H1 (cell line): ENCODE measurements around the gene ADAMTSL2. TPM values are rescaled to one million over a fixed set of nuclear protein-coding genes. Genes with fewer than 3 reads are reported as not detected.

Experiments
- CTCF ChIA-PET: fragments of 300-600 bp; sonication (Branson Sonifier 250); formaldehyde crosslinking; loops from one replicate; lab custom pipeline; 2021; ENCODE audit not compliant: partially characterized antibody; lab: Charles Lee
- POLR2A ChIA-PET: fragments of 300-600 bp; sonication (Branson Sonifier 250); formaldehyde crosslinking; loops from one replicate; lab custom pipeline; 2021; ENCODE audit warnings: inconsistent platforms; ENCODE audit not compliant: partially characterized antibody; lab: Charles Lee
- DNase-seq, 2 experiments: peaks; one replicate each; pipeline versions ENCODE4 v3.0.0 to v3.0.0-alpha.2; 2010 to 2022; ENCODE audit warnings: low spot score in 2 of 2, low read depth in 1 of 2, mixed read lengths in 1 of 2
- FAIRE-seq: peaks from 2 replicates; lab custom pipeline; 2011; peaks lifted over from hg19 to GRCh38; lab: Jason Lieb, UNC
- H2AFZ ChIP-seq: 2 replicates; pipeline ENCODE4 v1.8.1; 2012; ENCODE audit warnings: low read length, inconsistent platforms
- H2AK5ac ChIP-seq: 2 replicates; pipeline ENCODE4 v1.6.1; 2013; ENCODE audit warnings: low read depth, low read length
- H2BK120ac ChIP-seq: replicated peaks from 2 replicates; pipeline ENCODE3; 2013; ENCODE audit warnings: low read depth, low read length, inconsistent platforms
- H2BK12ac ChIP-seq: 2 replicates; pipeline ENCODE4 v1.6.1; 2013; ENCODE audit warnings: low read depth, low read length
- H2BK15ac ChIP-seq: 2 replicates; pipeline ENCODE4 v1.6.1; 2013; ENCODE audit warnings: low read length
- H2BK20ac ChIP-seq: 2 replicates; pipeline ENCODE4 v1.6.1; 2013; ENCODE audit warnings: low read length
- H2BK5ac ChIP-seq: 2 replicates; pipeline ENCODE4 v1.6.1; 2013; ENCODE audit warnings: low read depth, low read length
- H3K14ac ChIP-seq: 2 replicates; pipeline ENCODE4 v1.6.1; 2013; ENCODE audit warnings: inconsistent platforms; ENCODE audit not compliant: insufficient read length
- H3K18ac ChIP-seq: 2 replicates; pipeline ENCODE4 v1.6.1; 2013; ENCODE audit warnings: low read length; ENCODE audit errors: extremely low read depth
- H3K23ac ChIP-seq: 2 replicates; pipeline ENCODE4 v1.6.1; 2013; ENCODE audit warnings: inconsistent platforms; ENCODE audit not compliant: insufficient read length
- H3K23me2 ChIP-seq: 2 replicates; pipeline ENCODE4 v1.6.1; 2013; ENCODE audit warnings: low read depth, low read length
- H3K27ac ChIP-seq: 2 replicates; pipeline ENCODE4 v1.6.1; 2011; ENCODE audit warnings: low read depth, low read length, inconsistent platforms
- H3K27me3 ChIP-seq, 4 experiments: replicated peaks in 1 of 4; 1 replicate in 1 of 4; 2 replicates in 3 of 4; pipeline versions ENCODE4 v1.6.1 to v1.8.1; 2011 to 2013; ENCODE audit warnings: low read length in 3 of 4, mild to moderate bottlenecking in 3 of 4, inconsistent platforms in 2 of 4, mixed read lengths in 2 of 4, moderate library complexity in 1 of 4; ENCODE audit not compliant: control insufficient read depth in 3 of 4, insufficient read depth in 3 of 4; ENCODE audit errors: extremely low read depth in 1 of 4
- H3K36me3 ChIP-seq, 4 experiments: 2 replicates each; pipeline versions ENCODE4 v1.6.1 to v1.8.1; 2011 to 2013; ENCODE audit warnings: mild to moderate bottlenecking in 4 of 4, low read length in 3 of 4, moderate library complexity in 2 of 4, control low read depth in 1 of 4, inconsistent platforms in 1 of 4; ENCODE audit not compliant: insufficient read depth in 4 of 4, control insufficient read depth in 2 of 4
- H3K4ac ChIP-seq: replicated peaks from 2 replicates; pipeline ENCODE3; 2013; ENCODE audit warnings: low read length, low read depth, mixed read lengths, inconsistent platforms; ENCODE audit not compliant: insufficient read length
- H3K4me1 ChIP-seq, 4 experiments: replicated peaks in 1 of 4; 1 replicate in 1 of 4; 2 replicates in 3 of 4; pipeline versions ENCODE4 v1.6.1 to v1.8.1; 2011 to 2013; ENCODE audit warnings: low read length in 3 of 4, inconsistent platforms in 2 of 4, mixed read lengths in 1 of 4; ENCODE audit not compliant: insufficient read depth in 4 of 4, control insufficient read depth in 3 of 4
- H3K4me2 ChIP-seq, 2 experiments: 2 replicates each; pipeline versions ENCODE4 v1.6.1 to v1.8.1; 2011 to 2013; ENCODE audit warnings: low read depth in 2 of 2, low read length in 2 of 2, control low read depth in 1 of 2, inconsistent platforms in 1 of 2, mild to moderate bottlenecking in 1 of 2; ENCODE audit not compliant: insufficient read depth in 1 of 2
- H3K4me3 ChIP-seq, 4 experiments: fragments of 200-600, 300-600 bp in 1 of 4; sonication (generic), shearing (Covaris generic), sonication (Bioruptor Twin) in 1 of 4; 2 replicates each; pipeline versions ENCODE4 v1.5.1 to v1.8.1; 2011 to 2016; ENCODE audit warnings: low read length in 4 of 4, low read depth in 3 of 4, control low read depth in 2 of 4, inconsistent platforms in 2 of 4, mild to moderate bottlenecking in 2 of 4, mixed read lengths in 1 of 4, moderate library complexity in 1 of 4; ENCODE audit not compliant: insufficient read depth in 2 of 4; ENCODE audit errors: extremely low read depth in 1 of 4
- H3K56ac ChIP-seq: replicated peaks from 2 replicates; pipeline ENCODE3; 2013; ENCODE audit warnings: low read depth, mild to moderate bottlenecking, mixed read lengths, low read length, inconsistent platforms; ENCODE audit not compliant: insufficient read length
- H3K79me1 ChIP-seq: 2 replicates; pipeline ENCODE4 v1.6.1; 2013; ENCODE audit warnings: low read depth, low read length, control low read depth
- H3K79me2 ChIP-seq, 2 experiments: 2 replicates each; pipeline versions ENCODE4 v1.6.1 to v1.8.1; 2012 to 2013; ENCODE audit warnings: low read length in 2 of 2, mild to moderate bottlenecking in 2 of 2, inconsistent platforms in 1 of 2; ENCODE audit not compliant: insufficient read depth in 2 of 2, control insufficient read depth in 1 of 2
- H3K9ac ChIP-seq, 4 experiments: replicated peaks in 1 of 4; 1 replicate in 1 of 4; 2 replicates in 3 of 4; pipeline versions ENCODE4 v1.6.1 to v1.8.1; 2011 to 2013; ENCODE audit warnings: low read depth in 3 of 4, low read length in 3 of 4, control low read depth in 2 of 4, mild to moderate bottlenecking in 2 of 4, moderate library complexity in 2 of 4, inconsistent platforms in 1 of 4; ENCODE audit errors: extremely low read depth in 1 of 4
- H3K9me3 ChIP-seq, 2 experiments: 2 replicates each; pipeline versions ENCODE4 v1.6.1 to v1.8.1; 2012 to 2013; ENCODE audit warnings: mild to moderate bottlenecking in 2 of 2, moderate library complexity in 2 of 2, control low read depth in 1 of 2, inconsistent platforms in 1 of 2, low read depth in 1 of 2, low read length in 1 of 2, mixed read lengths in 1 of 2; ENCODE audit not compliant: insufficient read depth in 2 of 2
- H4K20me1 ChIP-seq, 2 experiments: replicated peaks in 1 of 2; 2 replicates each; pipeline versions ENCODE3 to v1.8.1; 2011 to 2013; ENCODE audit warnings: inconsistent platforms in 2 of 2, low read length in 2 of 2, mild to moderate bottlenecking in 1 of 2; ENCODE audit not compliant: insufficient read depth in 2 of 2, control insufficient read depth in 1 of 2
- H4K5ac ChIP-seq: 2 replicates; pipeline ENCODE4 v1.6.1; 2013; ENCODE audit warnings: low read length, low read depth, mixed read lengths, inconsistent platforms; ENCODE audit not compliant: insufficient read length
- H4K8ac ChIP-seq: 2 replicates; pipeline ENCODE4 v1.8.0; 2013; ENCODE audit warnings: mild to moderate bottlenecking, moderate library complexity, low read length, inconsistent platforms; ENCODE audit not compliant: insufficient read depth; ENCODE audit errors: extremely low read depth
- H4K91ac ChIP-seq: replicated peaks from 2 replicates; pipeline ENCODE3; 2013; ENCODE audit warnings: low read length, mixed read lengths, inconsistent platforms; ENCODE audit not compliant: insufficient read length
- BACH1 ChIP-seq: IDR thresholded peaks from 2 replicates; pipeline ENCODE4 v1.6.1; 2012; ENCODE audit warnings: low read length, improper control_type of control experiment
- BCL11A ChIP-seq, 2 experiments: IDR thresholded peaks; one replicate each; pipeline ENCODE4 v1.6.1; 2011; ENCODE audit warnings: low read depth in 2 of 2, low read length in 2 of 2, mild to moderate bottlenecking in 2 of 2
- CBX8 ChIP-seq: fragments of 300-800, 300-1000 bp; sonication (generic); IDR thresholded peaks from 2 replicates; pipeline ENCODE4 v1.7.1; 2016; ENCODE audit warnings: low read depth, low read length, borderline replicate concordance
- CREB1 ChIP-seq: IDR thresholded peaks from 2 replicates; pipeline ENCODE4 v1.6.1; 2012; ENCODE audit warnings: inconsistent platforms
- E2F6 ChIP-seq: IDR thresholded peaks from 2 replicates; pipeline ENCODE4 v1.6.1; 2012; ENCODE audit warnings: inconsistent platforms
- EGR1 ChIP-seq: IDR thresholded peaks from 2 replicates; pipeline ENCODE4 v1.6.1; 2011; ENCODE audit warnings: low read depth, low read length, borderline replicate concordance
- EZH2 ChIP-seq: fragments of 200-600 bp; sonication (generic); IDR thresholded peaks from 2 replicates; pipeline ENCODE4 v1.7.1; 2012; ENCODE audit warnings: low read depth, mild to moderate bottlenecking, moderate library complexity, low read length, inconsistent platforms; ENCODE audit not compliant: severe bottlenecking
- GABPA ChIP-seq: IDR thresholded peaks from 2 replicates; pipeline ENCODE4 v1.6.1; 2011; ENCODE audit warnings: mild to moderate bottlenecking, low read length, moderate library complexity, borderline replicate concordance; ENCODE audit not compliant: insufficient read depth
- MAFK ChIP-seq: IDR thresholded peaks from 2 replicates; pipeline ENCODE4 v1.6.1; 2012; ENCODE audit warnings: low read depth, mild to moderate bottlenecking, improper control_type of control experiment, low read length
- SAP30 ChIP-seq: fragments of 300-600 bp; sonication (generic); IDR thresholded peaks from 2 replicates; pipeline ENCODE4 v1.7.1; 2012; ENCODE audit warnings: low read length, moderate library complexity, mild to moderate bottlenecking, inconsistent platforms; ENCODE audit not compliant: insufficient read depth, insufficient replicate concordance
- SIN3A ChIP-seq, 2 experiments: IDR thresholded peaks in 1 of 2; conservative IDR thresholded peaks in 1 of 2; 2 replicates each; pipeline ENCODE4 v1.6.1; 2011 to 2012; ENCODE audit warnings: low read length in 2 of 2, improper control_type of control experiment in 1 of 2, low read depth in 1 of 2, mild to moderate bottlenecking in 1 of 2
- SP1 ChIP-seq: IDR thresholded peaks from 2 replicates; pipeline ENCODE4 v1.6.1; 2011; ENCODE audit warnings: low read depth, low read length
- SP4 ChIP-seq: IDR thresholded peaks from 2 replicates; pipeline ENCODE4 v1.6.1; 2012; ENCODE audit warnings: low read length, inconsistent platforms
- SUZ12 ChIP-seq: fragments of 200-600 bp; sonication (generic); IDR thresholded peaks from 2 replicates; pipeline ENCODE4 v1.6.1; 2012; ENCODE audit warnings: mild to moderate bottlenecking, inconsistent platforms, low read length, moderate library complexity, mixed read lengths
- WGBS, 2 experiments: shearing (Covaris generic) in 1 of 2; methylation state at CpG; one replicate each; pipeline versions ENCODE4 v1.1.6 to v1.1.7; 2013 to 2015; ENCODE audit warnings: low lambda C conversion rate in 2 of 2, mixed read lengths in 2 of 2, inconsistent platforms in 1 of 2, low coverage in 1 of 2, missing lambda C conversion rate in 1 of 2; ENCODE audit not compliant: insufficient replicate concordance in 2 of 2, insufficient coverage in 1 of 2, insufficient read length in 1 of 2; ENCODE audit errors: extremely low coverage in 1 of 2, missing lambda C conversion rate in 1 of 2; 5-methylcytosine and 5-hydroxymethylcytosine counted together
- polyA plus RNA-seq, 7 experiments: library from polyadenylated mRNA; depleted of rRNA in 3 of 7; stranded (reverse) in 5 of 7; unstranded in 2 of 7; fragments of >200 nt in 5 of 7; fragments of 200-250 nt in 2 of 7; gene quantifications; 1 replicate in 5 of 7; 2 replicates in 1 of 7; 4 replicates in 1 of 7; pipeline versions ENCODE4 v1.2.1 to v1.2.3, GENCODE V29; 2011 to 2013; ENCODE audit warnings: missing spikeins in 2 of 7, mixed read lengths in 2 of 7
- total RNA-seq: library from RNA; stranded (reverse); fragmentation: NEBNext Ultra II Directional; extraction: Animal tissue kit (Norgen Biotek cat#: 25700); gene quantifications from 2 replicates; pipeline ENCODE4 v1.2.1, GENCODE V29; 2021

Gene ADAMTSL2
- total and polyA plus RNA-seq, 2 of the 8 experiments (the other 6 are each of a cell fraction or from before 2014, with no cell fraction given) = 0.74 to 0.76 TPM

GRCh38 chr9:133506653-133507038, 27.9 kb upstream of the ADAMTSL2 start:
- Histone ChIP-seq H4K5ac (no peak overlapping the region), H3K23ac (no peak overlapping the region), H4K20me1 (peaks cover 0 to 2% of the 10 kb centered on the region in 2 experiments), H2BK12ac (no peak overlapping the region), H3K23me2 (peaks cover 3% of the 10 kb centered on the region), H3K27me3 (peaks cover 0 to 2% (median 0%) of the 10 kb centered on the region in 4 experiments; a peak in 2 of 7 replicates), H2BK20ac (no peak overlapping the region), H3K36me3 (no peaks in the 10 kb centered on the region), H3K79me1 (no peaks in the 10 kb centered on the region), H3K4me1 (peaks cover 0 to 15% (median 12%) of the 10 kb centered on the region in 4 experiments; a peak in 6 of 7 replicates), H3K14ac (no peak overlapping the region), H2AFZ (no peak overlapping the region), H3K9ac (no peak overlapping the region), H3K4me3 (no peak overlapping the region), H2BK15ac (0 out of 2 replicates have a peak overlapping the region, but pooled peaks have one; percentile 46), H3K79me2 (no peaks in the 10 kb centered on the region), H3K27ac (no peak overlapping the region), H3K4me2 (no peak overlapping the region), H2AK5ac (no peak overlapping the region), H4K8ac (peak overlapping the region; percentile 79; the same call in 1 of the 2 replicates), H2BK5ac (no peak overlapping the region), H3K4ac (no peak overlapping the region), H3K18ac (no peak overlapping the region), H3K56ac (no peak overlapping the region), H2BK120ac (no peak overlapping the region), H3K9me3 (peaks cover under 1 to 7% of the 10 kb centered on the region in 2 experiments; a peak in 1 of 4 replicates), H4K91ac (no peak overlapping the region)
- DNase-seq = no peak
- WGBS, 2 experiments = 91% methylated on average over 16 of the region's 18 CpGs; no CpG with 5 or more reads in 1 of the 2 experiments
- FAIRE-seq = no peak
- POLR2A ChIA-PET = no interaction called here
- CTCF ChIA-PET = interaction anchor here (0.5 to 3.0 kb wide), 10 partner anchors 12 to 260 kb away, joined by 3 to 13 read pairs (median 4); partner anchors contain the start of genes ADAMTSL2 and MYMK
- TF ChIP-seq CBX8 = no peak
- TF ChIP-seq SP4 = no peak
- no peak for TF ChIP-seq EZH2
- TF ChIP-seq CREB1 = no peak
- TF ChIP-seq SAP30 = no peak
- no peak for TF ChIP-seq BCL11A (IDR thresholded peaks at IDR 0.05; ENCODE audit: low read depth in 2 of 2, low read length in 2 of 2)
- TF ChIP-seq EGR1 = no peak
- TF ChIP-seq SP1 = no peak
- TF ChIP-seq MAFK = no peak
- no peak for TF ChIP-seq GABPA
- TF ChIP-seq SUZ12 = no peak
- no peak for TF ChIP-seq BACH1
- no peak for TF ChIP-seq E2F6
- TF ChIP-seq SIN3A (conservative IDR thresholded peaks at IDR 0.05 in 1 of 2, IDR thresholded peaks at IDR 0.05 in 1 of 2; ENCODE audit: low read depth in 1 of 2, low read length in 2 of 2) = no peak
